Ectodermal cell (in vitro differentiated cells): ENCODE measurements around the gene FUT4.
"Not testable (repeated sequence)": the region's sequence is repeated elsewhere in the genome, so short reads cannot be mapped to it uniquely, and the experiment has no call there.

ENCODE experiments used
- H3K27ac ChIP-seq: 2 replicates; pipeline ENCODE4 v1.7.0; 2013; ENCODE audit warnings: mild to moderate bottlenecking, low read depth, low read length; ENCODE audit not compliant: insufficient read depth, poor library complexity, severe bottlenecking
- H3K27me3 ChIP-seq: 2 replicates; pipeline ENCODE4 v1.7.0; 2013; ENCODE audit warnings: mild to moderate bottlenecking, low read length; ENCODE audit not compliant: insufficient read depth, control insufficient read depth, poor library complexity, severe bottlenecking
- H3K36me3 ChIP-seq: one replicate; pipeline ENCODE4 v1.7.0; 2013; ENCODE audit warnings: low read length; ENCODE audit not compliant: control insufficient read depth, insufficient read depth
- H3K4me1 ChIP-seq: one replicate; pipeline ENCODE4 v1.7.0; 2013; ENCODE audit warnings: low read length; ENCODE audit not compliant: control insufficient read depth, insufficient read depth
- H3K4me3 ChIP-seq: 2 replicates; pipeline ENCODE4 v1.7.0; 2013; ENCODE audit warnings: low read depth, low read length, control low read depth; ENCODE audit not compliant: insufficient read depth
- H3K9me3 ChIP-seq: 2 replicates; pipeline ENCODE4 v1.7.0; 2013; ENCODE audit warnings: mild to moderate bottlenecking, low read length, moderate library complexity; ENCODE audit not compliant: control insufficient read depth
- whole genome bisulfite sequencing, 2 experiments: methylation state at CpG; one replicate each; pipeline ENCODE4 v1.1.7; 2013; ENCODE audit warnings: missing lambda C conversion rate in 2 of 2; 5-methylcytosine and 5-hydroxymethylcytosine counted together

The FUT4 gene

GRCh38 chr11:94549146-94549545 is 5.4 kb downstream of the FUT4 start:
- Histone ChIP-seq H3K4me1 (no peaks in the 10 kb centered on the region), H3K27ac (no peak overlapping the region), H3K9me3 (no peaks in the 10 kb centered on the region), H3K4me3 (no peak overlapping the region), H3K27me3 (peaks cover 35% of the 10 kb centered on the region), H3K36me3 (no peaks in the 10 kb centered on the region)
- WGBS, 2 experiments: 86 to 88% methylated on average over 5 of the region's 5 CpGs

DNA sequence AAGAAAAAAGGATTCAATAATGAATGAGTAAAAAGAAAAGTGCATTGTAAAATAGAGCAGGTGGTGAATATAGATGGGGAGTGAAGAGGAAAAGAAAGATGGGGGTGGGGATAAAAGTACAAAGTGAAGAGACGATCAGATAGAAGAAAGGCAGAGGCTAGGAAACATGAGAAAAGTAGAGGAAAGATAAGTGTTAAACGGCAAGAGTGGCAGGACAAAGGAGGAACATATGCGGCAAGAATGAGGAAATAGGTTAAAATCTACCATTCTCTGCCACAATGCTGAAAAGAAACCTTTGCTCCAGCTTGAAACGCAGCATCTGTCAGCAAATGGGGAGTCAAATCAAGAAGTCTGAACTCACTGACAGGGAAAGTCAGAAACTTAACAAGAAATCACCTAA is 6.8 kb downstream of the FUT4 start:
- WGBS, 2 experiments: 86 to 87% methylated on average over 4 of the region's 4 CpGs
- no peaks in the 10 kb centered on the region for H3K36me3 ChIP-seq
- H3K4me1 ChIP-seq: no peaks in the 10 kb centered on the region
- peaks cover 21% of the 10 kb centered on the region for H3K27me3 ChIP-seq
- no peak overlapping the region for H3K4me3 ChIP-seq
- H3K27ac ChIP-seq: no peak overlapping the region
- no peaks in the 10 kb centered on the region for H3K9me3 ChIP-seq

- Histone ChIP-seq H3K4me3 (no peak overlapping the region), H3K36me3 (no peaks in the 10 kb centered on the region), H3K27me3 (no peaks in the 10 kb centered on the region), H3K27ac (no peak overlapping the region), H3K9me3 (no peaks in the 10 kb centered on the region), H3K4me1 (no peaks in the 10 kb centered on the region)
- WGBS, 2 experiments: 52 to 70% methylated on average over 1 of the region's 1 CpG
Observed at GRCh38 chr11:94553938-94554337, 10.2 kb downstream of the FUT4 start.

- H3K9me3 ChIP-seq, H3K27ac ChIP-seq, H3K4me1 ChIP-seq, H3K27me3 ChIP-seq, H3K4me3 ChIP-seq, H3K36me3 ChIP-seq: not testable (repeated sequence)
- 89 to 92% methylated on average over 7 to 8 of the region's 8 CpGs for WGBS, 2 experiments
Observed at GRCh38 chr11:94555752-94556329, 12.1 kb downstream of the FUT4 start.

- H3K27ac ChIP-seq: no peak overlapping the region
- no peaks in the 10 kb centered on the region for H3K36me3 ChIP-seq
- no peaks in the 10 kb centered on the region for H3K9me3 ChIP-seq
- no peaks in the 10 kb centered on the region for H3K27me3 ChIP-seq
- no peaks in the 10 kb centered on the region for H3K4me1 ChIP-seq
- H3K4me3 ChIP-seq: no peak overlapping the region
Observed at GRCh38 chr11:94557421-94557820, 13.7 kb downstream of the FUT4 start.

GRCh38 chr11:94557992-94558391 is 14.3 kb downstream of the FUT4 start:
- no peaks in the 10 kb centered on the region for H3K9me3 ChIP-seq

GRCh38 chr11:94558468-94558867 is 14.7 kb downstream of the FUT4 start:
- H3K36me3 ChIP-seq: no peaks in the 10 kb centered on the region
- no peak overlapping the region for H3K4me3 ChIP-seq
- no peaks in the 10 kb centered on the region for H3K9me3 ChIP-seq
- H3K4me1 ChIP-seq: no peaks in the 10 kb centered on the region
- no peak overlapping the region for H3K27ac ChIP-seq
- 82 to 95% methylated on average over 1 of the region's 1 CpG for WGBS, 2 experiments
- H3K27me3 ChIP-seq: no peaks in the 10 kb centered on the region

More at GRCh38 chr11:94557992-94558391, 14.3 kb downstream of the FUT4 start:
- WGBS, 2 experiments: 80 to 100% methylated on average over 1 of the region's 1 CpG
- Histone ChIP-seq H3K27ac (no peak overlapping the region), H3K4me3 (no peak overlapping the region), H3K27me3 (no peaks in the 10 kb centered on the region), H3K36me3 (no peaks in the 10 kb centered on the region), H3K4me1 (no peaks in the 10 kb centered on the region)

DNA sequence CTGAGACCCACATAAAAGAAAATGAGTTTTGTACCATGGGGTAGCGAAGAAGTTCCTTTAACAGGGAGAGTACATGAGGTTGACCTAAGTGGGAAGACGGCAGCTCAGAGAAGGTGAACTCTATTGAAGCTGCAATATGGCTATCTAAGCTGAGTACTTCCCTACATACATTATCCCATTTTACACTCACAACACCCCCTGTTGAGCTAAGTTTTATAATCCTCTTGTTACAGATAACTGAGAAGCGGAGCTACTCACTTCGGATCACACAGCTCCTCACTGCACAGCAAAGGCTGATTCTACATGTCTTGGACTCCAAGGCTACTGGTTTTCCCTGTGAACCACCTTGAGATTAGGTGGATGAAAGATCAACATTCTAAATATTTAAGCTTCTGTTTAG is 15.2 kb downstream of the FUT4 start:
- H3K27me3 ChIP-seq: no peaks in the 10 kb centered on the region
- WGBS, 2 experiments: 95 to 98% methylated on average over 4 of the region's 4 CpGs
- H3K27ac ChIP-seq: no peak overlapping the region
- H3K36me3 ChIP-seq: no peaks in the 10 kb centered on the region
- H3K4me1 ChIP-seq: no peaks in the 10 kb centered on the region
- H3K9me3 ChIP-seq: no peaks in the 10 kb centered on the region
- H3K4me3 ChIP-seq: no peak overlapping the region

- no peaks in the 10 kb centered on the region for H3K36me3 ChIP-seq
- no peaks in the 10 kb centered on the region for H3K4me1 ChIP-seq
- WGBS, 2 experiments: 78 to 98% methylated on average over 1 to 2 of the region's 2 CpGs
- no peak overlapping the region for H3K27ac ChIP-seq
- H3K9me3 ChIP-seq: no peaks in the 10 kb centered on the region
- no peak overlapping the region for H3K4me3 ChIP-seq
- no peaks in the 10 kb centered on the region for H3K27me3 ChIP-seq
Observed at GRCh38 chr11:94559361-94559760, 15.6 kb downstream of the FUT4 start.

- Histone ChIP-seq H3K27ac (no peak overlapping the region), H3K4me3 (no peak overlapping the region), H3K27me3 (no peaks in the 10 kb centered on the region), H3K36me3 (no peaks in the 10 kb centered on the region), H3K4me1 (no peaks in the 10 kb centered on the region), H3K9me3 (no peaks in the 10 kb centered on the region)
- 91 to 99% methylated on average over 3 of the region's 3 CpGs for WGBS, 2 experiments
Observed at GRCh38 chr11:94560834-94561233, 17.1 kb downstream of the FUT4 start.
